Upper lobe of right lung (tissue), 1 donor: Measurements from ENCODE around the gene SLC25A41. TPM values are rescaled to one million over a fixed set of nuclear protein-coding genes. Genes with fewer than 3 reads are reported as not detected.

Experiments
- ATAC-seq: fragments of 200-7000 bp; cut with Tn5 transposase; one replicate; pipeline ENCODE4 v1.9.1; 2020; ENCODE audit warnings: mild to moderate bottlenecking, moderate library complexity
- DNase-seq: peaks from one replicate; pipeline ENCODE4 v3.0.0-alpha.2; 2020
- H3K27ac ChIP-seq: fragments of 200-600 bp; one replicate; pipeline ENCODE4 v1.8.0; 2022
- H3K27me3 ChIP-seq: fragments of 200-600 bp; one replicate; pipeline ENCODE4 v1.8.0; 2022; ENCODE audit warnings: mild to moderate bottlenecking
- H3K36me3 ChIP-seq: fragments of 200-600 bp; one replicate; pipeline ENCODE4 v1.8.0; 2022
- H3K4me1 ChIP-seq: fragments of 200-600 bp; one replicate; pipeline ENCODE4 v1.8.0; 2022
- H3K4me3 ChIP-seq: fragments of 200-600 bp; one replicate; pipeline ENCODE4 v1.8.0; 2022; ENCODE audit warnings: mild to moderate bottlenecking
- H3K9me3 ChIP-seq: fragments of 200-600 bp; one replicate; pipeline ENCODE4 v1.8.0; 2022
- CTCF ChIP-seq: fragments of 200-600 bp; IDR thresholded peaks from one replicate; pipeline ENCODE4 v1.8.0; 2022; ENCODE audit warnings: antibody characterized with exemption
- intact Hi-C: fragments of 100-400 bp; cut with DNase I; formaldehyde crosslinking; loops from one replicate; pipeline ENCODE4 v1.11.0; 2022
- total RNA-seq: library from RNA; stranded (reverse); fragmentation: NEBNext Ultra II Directional; extraction: Animal tissue kit (Norgen Biotek cat#: 25700); gene quantifications from one replicate; pipeline ENCODE4 v1.2.1, GENCODE V29; 2021
- donor health status: DM: no; HTN: yes; CAD: no; lungs with severe emphysema.

SLC25A41 gene
- total RNA-seq, 1 donor from 2014 or later: not detected

GRCh38 chr19:6387372-6387771 is 46.2 kb downstream of the SLC25A41 start:
- H3K36me3 ChIP-seq: peaks cover 86% of the 10 kb centered on the region
- no peak for ATAC-seq
- no peak for TF ChIP-seq CTCF
- no peak overlapping the region for H3K27ac ChIP-seq
- DNase-seq: no peak
- H3K4me3 ChIP-seq: no peak overlapping the region
- H3K27me3 ChIP-seq: no peaks in the 10 kb centered on the region
- intact Hi-C loops: no loop called here
- H3K4me1 ChIP-seq: peaks cover 7% of the 10 kb centered on the region
- no peaks in the 10 kb centered on the region for H3K9me3 ChIP-seq

- DNase-seq: no peak
- ATAC-seq: no peak
- no peaks in the 10 kb centered on the region for H3K9me3 ChIP-seq
- no peak for TF ChIP-seq CTCF
- no peaks in the 10 kb centered on the region for H3K27me3 ChIP-seq
- no peak overlapping the region for H3K27ac ChIP-seq
- no peak overlapping the region for H3K4me3 ChIP-seq
- intact Hi-C loops: no loop called here
- H3K36me3 ChIP-seq: peaks cover 94% of the 10 kb centered on the region
- H3K4me1 ChIP-seq: no peaks in the 10 kb centered on the region
Observed at GRCh38 chr19:6384381-6384780, 49.2 kb downstream of the SLC25A41 start.

- no peaks in the 10 kb centered on the region for H3K4me1 ChIP-seq
- peaks cover 82% of the 10 kb centered on the region for H3K36me3 ChIP-seq
- H3K9me3 ChIP-seq: no peaks in the 10 kb centered on the region
- no peaks in the 10 kb centered on the region for H3K27me3 ChIP-seq
- ATAC-seq (no peak), DNase-seq (no peak)
- H3K4me3 ChIP-seq: no peak overlapping the region
- no peak for TF ChIP-seq CTCF
- intact Hi-C loops: no loop called here
- no peak overlapping the region for H3K27ac ChIP-seq
Observed at GRCh38 chr19:6383188-6383587, 50.4 kb downstream of the SLC25A41 start.

GRCh38 chr19:6381030-6381750 is 52.4 kb downstream of the SLC25A41 start:
- no peak overlapping the region for H3K27ac ChIP-seq
- peaks cover 66% of the 10 kb centered on the region for H3K36me3 ChIP-seq

GRCh38 chr19:6379744-6380143 is 53.8 kb downstream of the SLC25A41 start:
- no peak for ATAC-seq
- no peaks in the 10 kb centered on the region for H3K4me1 ChIP-seq
- H3K36me3 ChIP-seq: peaks cover 53% of the 10 kb centered on the region

More at GRCh38 chr19:6381030-6381750, 52.4 kb downstream of the SLC25A41 start:
- TF ChIP-seq CTCF: no peak
- no peaks in the 10 kb centered on the region for H3K4me1 ChIP-seq
- H3K27me3 ChIP-seq: no peaks in the 10 kb centered on the region
- DNase-seq: no peak
- ATAC-seq: no peak
- H3K9me3 ChIP-seq: no peaks in the 10 kb centered on the region
- H3K4me3 ChIP-seq: no peak overlapping the region
- intact Hi-C loops: no loop called here

More at GRCh38 chr19:6379744-6380143, 53.8 kb downstream of the SLC25A41 start:
- H3K27me3 ChIP-seq: no peaks in the 10 kb centered on the region
- no peak for DNase-seq
- no peak for TF ChIP-seq CTCF
- no peak overlapping the region for H3K27ac ChIP-seq
- H3K9me3 ChIP-seq: no peaks in the 10 kb centered on the region
- no peak overlapping the region for H3K4me3 ChIP-seq
- intact Hi-C loops: no loop called here
